GM12891 (cell line): ENCODE measurements around the gene ECI1.

Experiments
- PAX5 ChIP-seq: IDR thresholded peaks from 2 replicates; pipeline ENCODE4 v1.6.1; 2011; ENCODE audit warnings: low read length, moderate library complexity, mild to moderate bottlenecking; ENCODE audit not compliant: insufficient read depth, severe bottlenecking
- POLR2A ChIP-seq: IDR thresholded peaks from 2 replicates; pipeline ENCODE4 v1.6.1; 2011; ENCODE audit warnings: low read depth, low read length, control low read depth
- POLR2AphosphoS5 ChIP-seq: IDR thresholded peaks from 2 replicates; pipeline ENCODE4 v1.6.1; 2011; ENCODE audit warnings: low read depth, low read length, control low read depth
- POU2F2 ChIP-seq: IDR thresholded peaks from 2 replicates; pipeline ENCODE4 v1.6.1; 2011; ENCODE audit warnings: low read depth, mild to moderate bottlenecking, control low read depth, low read length, moderate library complexity
- SPI1 ChIP-seq: IDR thresholded peaks from 2 replicates; pipeline ENCODE4 v1.6.1; 2011; ENCODE audit warnings: low read depth, low read length, control low read depth
- TAF1 ChIP-seq: IDR thresholded peaks from 2 replicates; pipeline ENCODE4 v1.6.1; 2011; ENCODE audit warnings: low read depth, low read length, control low read depth

DNA sequence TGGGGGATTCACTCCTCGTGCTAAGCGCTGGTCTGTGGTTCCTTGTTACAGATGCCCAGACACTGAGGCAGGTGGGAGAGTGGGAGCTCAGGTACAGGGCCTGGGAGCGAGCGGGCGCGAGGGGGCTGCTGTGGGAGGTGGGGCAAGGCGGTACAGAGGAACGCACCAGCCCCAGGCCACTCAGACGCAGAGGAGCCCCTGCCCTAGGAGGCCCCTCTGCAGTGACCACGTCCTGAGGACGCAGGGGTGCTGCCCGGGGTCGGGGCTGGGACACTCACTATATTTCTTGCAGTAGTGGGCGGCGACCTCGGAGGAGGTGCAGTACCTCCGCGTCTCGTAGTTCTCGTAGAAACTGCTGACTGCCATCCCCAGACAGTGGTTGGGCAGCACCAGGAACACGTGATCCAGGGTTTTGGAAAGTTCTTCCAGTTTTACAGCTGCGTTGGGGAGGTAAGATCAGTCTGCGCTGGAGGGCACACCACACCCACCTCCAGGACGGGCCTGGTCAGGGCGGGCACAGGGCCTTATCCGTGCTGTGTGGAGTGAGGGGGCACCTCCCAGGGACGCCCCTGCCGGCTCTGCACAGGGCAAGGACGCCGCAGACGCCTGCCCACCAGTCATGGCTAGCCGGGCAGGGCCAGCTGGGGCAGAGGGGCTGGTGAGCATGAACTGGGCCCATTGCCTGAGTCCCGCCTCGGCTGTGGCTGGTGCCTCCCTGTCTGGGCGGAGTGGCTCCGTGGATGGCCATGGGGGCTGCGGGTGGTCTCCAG is 32.8 kb upstream of the ECI1 start:
- TF ChIP-seq POLR2A: no peak
- TF ChIP-seq TAF1: no peak
- no peak for TF ChIP-seq SPI1
- TF ChIP-seq POLR2AphosphoS5: no peak
- TF ChIP-seq POU2F2: no peak
- TF ChIP-seq PAX5: no peak
